Mesodermal cell (in vitro differentiated cells): ENCODE results near the gene OR7C2. TPM values are rescaled to one million over a fixed set of nuclear protein-coding genes. Genes with fewer than 3 reads are reported as not detected.
"Not testable (repeated sequence)": the region's sequence is repeated elsewhere in the genome, so short reads cannot be mapped to it uniquely, and the experiment has no call there.

ENCODE experiments used
- H3K27ac ChIP-seq: 2 replicates; pipeline ENCODE4 v1.7.0; 2013; ENCODE audit warnings: mild to moderate bottlenecking, low read depth, low read length, moderate library complexity; ENCODE audit not compliant: severe bottlenecking
- H3K36me3 ChIP-seq: 2 replicates; pipeline ENCODE4 v1.7.1; 2013; ENCODE audit warnings: mild to moderate bottlenecking, low read length, moderate library complexity; ENCODE audit not compliant: control insufficient read depth, insufficient read depth
- H3K4me1 ChIP-seq: one replicate; pipeline ENCODE4 v1.7.1; 2013; ENCODE audit warnings: mild to moderate bottlenecking, low read length; ENCODE audit not compliant: insufficient read depth, control insufficient read depth, poor library complexity, severe bottlenecking
- H3K4me3 ChIP-seq: 2 replicates; pipeline ENCODE4 v1.7.0; 2013; ENCODE audit warnings: low read length, control low read depth, mild to moderate bottlenecking; ENCODE audit not compliant: insufficient read depth, poor library complexity, severe bottlenecking; ENCODE audit errors: extremely low read depth
- H3K9me3 ChIP-seq: 2 replicates; pipeline ENCODE4 v1.7.1; 2013; ENCODE audit warnings: mild to moderate bottlenecking, low read length, moderate library complexity; ENCODE audit not compliant: control insufficient read depth
- WGBS, 2 experiments: methylation state at CpG; one replicate each; pipeline ENCODE4 v1.1.5; 2013; ENCODE audit warnings: missing lambda C conversion rate in 2 of 2; ENCODE audit not compliant: insufficient coverage in 2 of 2; 5-methylcytosine and 5-hydroxymethylcytosine counted together
- polyA plus RNA-seq, 2 experiments: library from polyadenylated mRNA; stranded (reverse); fragments of 50-300 nt; gene quantifications; one replicate each; pipeline ENCODE4 v1.2.3, GENCODE V29; 2013

OR7C2 gene
- polyA plus RNA-seq (2013, experiment 1 of 2): not detected
- not detected for polyA plus RNA-seq (2013, experiment 2 of 2)

GRCh38 chr19:14941189-14941588 is at the start of gene OR7C2:
Gene OR7C2, plus strand, starts transcription at chr19:14941489. Its CDS starts 0 bp downstream, at chr19:14941489.
- H3K4me3 ChIP-seq: no peak within 1 kb of the TSS
- H3K9me3 ChIP-seq: peaks cover 31% of the 10 kb centered on the region
- H3K36me3 ChIP-seq: no peaks in the 10 kb centered on the region
- H3K27ac ChIP-seq: no peak within 1 kb of the TSS
- WGBS, 2 experiments: 80 to 82% methylated on average over 3 to 4 of the region's 6 CpGs
- H3K4me1 ChIP-seq: no peaks in the 10 kb centered on the region

- peaks cover 41% of the 10 kb centered on the region for H3K9me3 ChIP-seq
- H3K4me1 ChIP-seq: no peaks in the 10 kb centered on the region
- no peaks in the 10 kb centered on the region for H3K36me3 ChIP-seq
- WGBS, 2 experiments: no CpG with 5 or more reads among the region's 2 CpGs
- no peak overlapping the region for H3K27ac ChIP-seq
- no peak overlapping the region for H3K4me3 ChIP-seq
These were observed 39.5 kb upstream of the OR7C2 start for GRCh38 chr19:14901675-14902260.

- WGBS, 2 experiments: 53 to 68% methylated on average over 2 to 3 of the region's 4 CpGs
- Histone ChIP-seq H3K27ac (no peak overlapping the region), H3K4me1 (no peaks in the 10 kb centered on the region), H3K9me3 (peaks cover 46% of the 10 kb centered on the region), H3K36me3 (no peaks in the 10 kb centered on the region), H3K4me3 (no peak overlapping the region)
These were observed 34.6 kb upstream of the OR7C2 start for GRCh38 chr19:14906711-14907110.

- WGBS, 2 experiments: 67 to 83% methylated on average over 1 of the region's 6 CpGs
- no peaks in the 10 kb centered on the region for H3K36me3 ChIP-seq
- H3K4me1 ChIP-seq: no peaks in the 10 kb centered on the region
- H3K27ac ChIP-seq: no peak overlapping the region
- H3K4me3 ChIP-seq: no peak overlapping the region
- peaks cover 45% of the 10 kb centered on the region for H3K9me3 ChIP-seq
These were observed 26.2 kb upstream of the OR7C2 start for GRCh38 chr19:14915116-14915515.

- Histone ChIP-seq H3K4me1 (no peaks in the 10 kb centered on the region), H3K36me3 (no peaks in the 10 kb centered on the region), H3K9me3 (peaks cover 41% of the 10 kb centered on the region), H3K4me3 (no peak overlapping the region), H3K27ac (no peak overlapping the region)
- 50 to 59% methylated on average over 1 to 4 of the region's 5 CpGs for WGBS, 2 experiments
These were observed 24.4 kb upstream of the OR7C2 start for GRCh38 chr19:14916848-14917247.

- H3K36me3 ChIP-seq: no peaks in the 10 kb centered on the region
- WGBS, 2 experiments: 33 to 50% methylated on average over 1 of the region's 1 CpG
- H3K4me3 ChIP-seq: no peak overlapping the region
- no peaks in the 10 kb centered on the region for H3K4me1 ChIP-seq
- no peak overlapping the region for H3K27ac ChIP-seq
- peaks cover 29% of the 10 kb centered on the region for H3K9me3 ChIP-seq
These were observed 7.8 kb upstream of the OR7C2 start for GRCh38 chr19:14933506-14933905.

GRCh38 chr19:14940266-14940665 is 1.0 kb upstream of the OR7C2 start:
- 66 to 83% methylated on average over 4 of the region's 6 CpGs for WGBS, 2 experiments
- Histone ChIP-seq H3K9me3 (peaks cover 27% of the 10 kb centered on the region), H3K4me3 (no peak overlapping the region), H3K27ac (no peak overlapping the region), H3K36me3 (no peaks in the 10 kb centered on the region), H3K4me1 (no peaks in the 10 kb centered on the region)

- H3K27ac ChIP-seq: no peak overlapping the region
- no peak overlapping the region for H3K4me3 ChIP-seq
- H3K4me1 ChIP-seq: no peaks in the 10 kb centered on the region
- WGBS, 2 experiments: no CpG with 5 or more reads among the region's 4 CpGs
- H3K9me3 ChIP-seq: peaks cover 39% of the 10 kb centered on the region
- no peaks in the 10 kb centered on the region for H3K36me3 ChIP-seq
These were observed 2.3 kb downstream of the OR7C2 start for GRCh38 chr19:14943601-14944000.

GRCh38 chr19:14944456-14944855 is 3.2 kb downstream of the OR7C2 start:
- Histone ChIP-seq H3K36me3 (no peaks in the 10 kb centered on the region), H3K4me1 (no peaks in the 10 kb centered on the region), H3K4me3 (no peak overlapping the region), H3K9me3 (peaks cover 39% of the 10 kb centered on the region), H3K27ac (no peak overlapping the region)
- WGBS, 2 experiments: 60% methylated on average over 1 of the region's 1 CpG

GRCh38 chr19:14949413-14949812 is 8.1 kb downstream of the OR7C2 start:
- H3K36me3 ChIP-seq, H3K27ac ChIP-seq, H3K4me3 ChIP-seq, H3K4me1 ChIP-seq: not testable (repeated sequence)
- WGBS, 2 experiments: 61 to 96% methylated on average over 3 to 9 of the region's 10 CpGs
- H3K9me3 ChIP-seq: peaks cover 40% of the 10 kb centered on the region

GRCh38 chr19:14949876-14950275 is 8.6 kb downstream of the OR7C2 start:
- Histone ChIP-seq H3K4me3 (no peak overlapping the region), H3K36me3 (no peaks in the 10 kb centered on the region), H3K4me1 (no peaks in the 10 kb centered on the region), H3K27ac (no peak overlapping the region), H3K9me3 (peaks cover 40% of the 10 kb centered on the region)
- WGBS, 2 experiments: 68 to 81% methylated on average over 5 to 8 of the region's 8 CpGs
